GM21576 (cell line): Measurements from ENCODE around the gene ENKUR.
"Not testable (repeated sequence)": the region's sequence is repeated elsewhere in the genome, so short reads cannot be mapped to it uniquely, and the experiment has no call there.

Source experiments
- ATAC-seq: cut with Tn5 transposase; IDR thresholded peaks from one replicate; pipeline ENCODE4 v1.9.1; 2021; ENCODE audit warnings: mild to moderate bottlenecking, moderate library complexity; ENCODE audit not compliant: unreplicated experiment

Gene ENKUR

DNA sequence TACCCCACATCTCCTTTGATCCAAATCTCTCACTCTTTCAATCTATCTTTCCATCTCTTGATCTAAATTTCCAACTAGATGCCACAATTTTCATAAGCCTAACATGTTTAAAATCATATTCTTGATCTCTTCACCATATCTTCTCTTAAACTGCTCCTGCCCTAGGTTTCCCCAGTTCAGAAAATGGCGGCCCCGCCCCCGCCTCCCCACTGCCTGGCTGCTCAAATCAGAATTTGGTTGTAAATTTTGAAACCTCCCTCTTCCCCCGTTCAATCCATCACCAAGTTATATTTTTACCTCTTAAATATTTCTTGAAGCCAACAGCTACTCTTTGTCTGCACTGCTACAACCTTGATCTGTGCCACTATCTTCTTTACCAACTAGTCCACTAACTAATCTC lies 36.3 kb downstream of the ENKUR start:
- ATAC-seq, result no peak

DNA sequence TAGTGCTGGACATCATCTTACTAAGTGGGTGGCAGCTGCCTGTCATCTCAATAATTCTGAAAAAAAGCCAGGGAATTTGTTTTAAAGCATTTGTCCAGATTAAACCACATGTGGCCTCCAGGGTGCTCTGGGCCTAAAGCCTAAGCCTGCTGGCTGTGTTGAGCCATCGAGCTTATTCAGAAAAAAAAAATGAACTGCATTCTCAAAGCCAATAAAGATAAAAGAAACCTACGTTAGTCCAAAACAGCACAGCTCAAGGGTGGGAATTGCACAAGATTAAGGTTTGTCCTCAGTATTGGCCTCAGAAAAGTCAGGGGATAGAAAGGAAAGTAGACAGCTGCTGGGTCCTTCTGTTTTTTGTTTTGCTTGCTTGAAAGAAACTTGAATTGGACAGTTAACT lies 41.0 kb downstream of the ENKUR start:
- no peak for ATAC-seq

DNA sequence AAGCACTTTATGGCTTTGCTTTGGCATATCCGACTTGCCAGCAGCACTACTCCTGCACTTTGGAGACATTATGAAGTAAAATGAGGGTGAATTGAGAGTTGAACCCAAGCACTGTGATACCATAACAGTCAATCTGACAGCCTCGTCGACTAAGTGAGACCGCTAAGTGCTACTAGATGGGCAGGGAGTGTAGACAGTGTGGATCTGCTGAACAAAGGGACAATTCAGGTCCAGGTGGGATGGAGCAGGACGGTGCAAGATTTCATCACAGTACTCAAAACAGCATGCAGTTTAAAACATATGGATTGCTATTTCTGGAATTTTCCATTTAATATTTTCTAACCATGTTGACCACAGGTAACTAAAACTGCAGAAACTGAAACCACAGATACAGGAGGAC lies 42.8 kb downstream of the ENKUR start:
- no peak for ATAC-seq

DNA sequence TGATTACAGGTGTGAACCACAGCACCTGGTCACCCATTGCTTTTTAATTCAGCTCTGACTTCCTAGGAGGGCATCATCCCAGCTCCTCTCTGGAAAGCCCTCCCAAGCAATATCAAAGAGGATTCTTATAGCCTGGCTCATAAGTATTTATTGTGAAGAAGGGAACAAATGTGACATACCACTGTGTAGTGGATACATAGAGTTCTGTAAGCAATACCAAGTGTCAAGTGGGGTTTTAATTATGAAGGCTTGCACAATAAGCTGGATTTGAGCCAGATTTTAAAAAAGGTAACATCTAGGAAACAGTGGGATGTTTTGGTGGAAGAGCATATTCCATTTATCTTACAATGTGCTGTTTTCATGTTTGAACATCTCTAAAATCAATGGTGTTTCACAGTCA lies 44.6 kb downstream of the ENKUR start:
- ATAC-seq, result no peak

DNA sequence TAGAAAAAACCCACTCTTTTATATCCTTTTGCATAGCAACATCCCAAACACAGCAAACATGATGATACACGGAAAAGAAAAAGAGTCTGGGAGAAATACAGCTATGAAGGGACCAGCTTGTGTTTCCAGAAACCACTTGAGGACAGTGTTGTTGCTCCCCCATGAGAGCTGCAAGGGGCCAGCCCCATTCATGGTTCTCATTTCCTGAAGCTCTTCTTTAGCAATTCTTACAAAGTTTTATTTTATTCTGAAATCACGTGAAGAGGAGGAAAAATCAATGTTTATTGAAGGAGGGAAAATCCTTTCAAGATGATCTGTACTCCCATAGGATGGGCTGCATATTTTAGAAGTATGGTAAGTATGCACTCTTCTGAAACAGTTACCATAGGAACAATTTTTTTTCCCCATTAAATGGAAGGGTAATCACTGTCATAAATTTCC lies 46.1 kb downstream of the ENKUR start:
- ATAC-seq, result no peak

DNA sequence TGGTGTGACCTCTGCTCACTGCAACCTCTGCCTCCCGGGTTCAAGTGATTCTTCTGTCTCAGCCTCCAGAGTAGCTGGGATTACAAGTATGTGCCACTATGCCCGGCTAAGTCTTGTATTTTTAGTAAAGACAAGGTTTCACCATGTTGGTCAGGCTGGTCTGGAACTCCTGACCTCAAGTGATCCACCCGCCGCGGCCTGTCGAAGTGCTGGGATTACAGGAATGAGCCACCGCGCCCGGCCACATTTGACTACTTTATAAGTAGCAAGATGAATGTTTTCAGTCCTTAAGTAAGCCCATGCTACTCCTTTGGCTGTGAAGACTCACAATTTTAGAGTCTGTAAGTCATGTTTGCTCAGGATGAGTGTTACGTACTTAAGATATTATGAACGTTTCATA lies 47.0 kb downstream of the ENKUR start:
- ATAC-seq, result not testable (repeated sequence)

DNA sequence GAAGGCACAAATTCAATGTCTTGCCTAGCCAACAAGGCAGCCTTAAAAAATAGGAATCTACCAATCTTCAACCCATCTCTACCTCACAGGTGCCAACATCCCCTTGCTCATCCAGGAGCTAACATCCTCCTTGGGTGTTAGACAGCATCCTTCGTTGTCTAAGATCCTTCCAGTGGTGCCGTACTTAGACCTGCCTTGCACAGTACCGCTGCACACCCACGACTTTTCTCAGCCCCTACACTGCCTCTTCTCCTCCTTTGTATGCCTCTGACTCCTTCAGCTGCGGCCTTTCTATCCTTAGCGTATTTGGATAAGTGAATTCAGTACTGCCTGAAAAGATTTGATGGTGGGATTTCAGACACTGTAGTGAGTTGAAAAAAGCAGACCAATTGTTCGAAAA lies 47.6 kb downstream of the ENKUR start:
- no peak for ATAC-seq

DNA sequence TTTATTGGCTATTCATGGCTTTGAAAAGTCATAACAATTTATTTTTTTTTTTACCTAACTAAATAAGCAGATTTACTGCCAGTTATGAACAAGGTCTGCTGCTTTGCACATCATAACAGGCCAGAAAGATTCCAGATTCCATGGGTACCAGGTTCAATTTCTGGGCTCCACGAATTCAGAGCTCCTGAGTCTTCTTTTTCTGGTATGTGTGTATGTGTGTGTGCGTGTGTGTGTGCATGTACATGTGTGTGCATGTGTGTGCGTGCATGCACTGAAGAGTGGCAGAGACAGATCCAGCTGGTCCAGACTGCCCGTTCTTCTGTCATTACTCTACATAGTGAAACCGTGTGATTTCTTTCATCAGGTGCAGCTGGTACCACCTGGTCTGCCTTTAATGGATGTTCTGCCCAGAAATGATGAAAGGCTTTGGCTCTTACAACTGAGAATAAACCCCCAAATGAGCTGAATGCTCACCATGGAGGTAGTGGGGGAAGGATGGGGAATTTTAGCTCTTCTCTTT lies 48.9 kb downstream of the ENKUR start:
- ATAC-seq, result no peak

DNA sequence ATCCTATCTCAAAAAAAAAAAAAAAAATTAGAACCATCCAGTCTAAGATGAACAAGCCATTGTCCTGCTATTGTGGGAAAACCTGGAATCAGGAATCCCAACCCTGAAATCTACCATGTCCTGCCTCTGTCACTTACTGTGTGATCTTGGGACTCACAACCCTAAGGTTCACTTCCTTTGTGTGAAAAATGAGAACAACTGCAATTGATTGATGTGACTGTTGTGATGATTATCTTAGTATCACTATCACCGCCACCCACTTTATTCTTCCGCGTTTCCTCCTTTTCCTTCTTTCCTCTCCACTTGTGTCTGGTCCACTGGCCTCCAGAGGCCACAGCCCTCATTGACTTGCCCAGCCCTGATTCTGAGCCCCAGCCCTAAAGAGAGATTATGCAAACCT lies 50.9 kb downstream of the ENKUR start:
- no peak for ATAC-seq

DNA sequence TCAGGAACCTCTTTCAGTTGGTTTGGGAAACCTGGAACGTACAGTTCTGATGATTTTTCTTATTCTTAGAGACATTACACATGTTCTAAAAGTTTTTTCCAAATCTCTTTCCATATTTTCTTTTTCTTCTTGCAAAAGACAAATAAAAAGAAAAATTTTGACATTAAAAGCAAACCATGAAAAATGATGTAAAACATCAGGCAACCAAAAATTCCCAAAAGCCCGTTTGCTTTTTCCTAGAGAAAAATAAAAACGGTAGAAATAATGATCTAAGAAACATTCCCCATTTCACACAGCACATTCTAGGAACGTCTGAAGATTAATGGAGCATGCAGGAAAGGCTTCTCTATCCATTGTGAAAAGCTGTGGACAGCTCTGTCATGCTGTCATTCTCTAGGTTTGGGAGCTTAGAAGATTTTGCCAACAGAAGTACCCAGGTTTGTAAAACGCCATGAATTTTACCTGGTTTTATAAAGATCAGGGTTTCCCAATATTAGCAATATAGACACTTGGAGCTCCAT lies 52.4 kb downstream of the ENKUR start:
- no peak for ATAC-seq

DNA sequence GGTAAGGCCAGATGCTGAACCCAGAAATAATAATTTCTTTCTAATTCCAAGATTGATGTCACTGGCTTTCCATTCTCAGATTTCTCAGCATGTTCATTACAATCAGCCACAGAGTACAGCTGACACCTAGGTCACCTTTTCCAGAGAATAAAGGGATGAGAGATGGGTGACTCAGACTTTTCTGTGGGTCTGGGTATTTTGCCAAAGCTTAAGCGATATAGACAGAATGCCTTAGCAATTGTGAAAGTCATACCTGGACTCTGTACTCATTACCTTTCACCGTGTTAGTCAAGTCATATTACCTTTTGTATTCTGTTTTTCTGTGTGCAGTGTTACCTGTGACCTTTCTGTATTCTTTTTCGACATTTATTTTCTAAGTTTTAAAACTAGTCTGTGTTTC lies 53.0 kb downstream of the ENKUR start:
- ATAC-seq, result no peak

DNA sequence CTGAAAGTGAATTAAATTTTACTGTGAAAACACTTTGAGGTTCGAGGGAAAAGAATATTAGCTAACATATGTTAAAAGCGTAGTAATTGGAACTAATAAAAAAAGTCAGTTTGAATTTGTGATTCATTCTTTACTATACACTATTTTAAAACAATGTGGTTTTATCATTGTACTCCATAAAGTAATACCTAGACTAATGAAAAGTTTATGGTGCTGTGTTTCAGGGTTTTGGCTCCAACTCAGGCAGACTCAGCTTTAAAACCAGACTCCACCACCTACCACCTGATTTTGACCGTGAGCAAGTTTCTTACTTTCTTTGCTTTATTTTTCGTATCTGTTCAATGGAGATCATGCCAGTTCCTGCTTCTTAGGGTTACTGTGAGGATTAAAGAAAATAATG lies 54.4 kb downstream of the ENKUR start:
- no peak for ATAC-seq

DNA sequence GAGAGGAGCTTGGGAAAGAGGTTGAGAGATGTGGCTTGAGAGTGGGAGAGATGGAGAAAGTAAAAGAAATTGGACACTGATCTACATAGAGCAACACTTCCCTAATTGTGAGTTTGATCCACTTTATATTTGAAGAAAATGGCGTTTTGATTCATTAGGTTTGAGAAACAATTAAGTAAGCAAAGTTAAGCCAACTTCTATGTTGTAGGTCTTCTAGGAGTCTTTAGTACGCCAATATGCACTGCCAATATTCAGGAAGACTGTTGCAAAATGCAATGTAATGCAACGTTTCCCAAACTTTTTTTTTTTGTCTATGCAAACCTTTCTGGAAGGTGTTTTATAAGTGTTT lies 56.6 kb downstream of the ENKUR start:
- ATAC-seq, result no peak

DNA sequence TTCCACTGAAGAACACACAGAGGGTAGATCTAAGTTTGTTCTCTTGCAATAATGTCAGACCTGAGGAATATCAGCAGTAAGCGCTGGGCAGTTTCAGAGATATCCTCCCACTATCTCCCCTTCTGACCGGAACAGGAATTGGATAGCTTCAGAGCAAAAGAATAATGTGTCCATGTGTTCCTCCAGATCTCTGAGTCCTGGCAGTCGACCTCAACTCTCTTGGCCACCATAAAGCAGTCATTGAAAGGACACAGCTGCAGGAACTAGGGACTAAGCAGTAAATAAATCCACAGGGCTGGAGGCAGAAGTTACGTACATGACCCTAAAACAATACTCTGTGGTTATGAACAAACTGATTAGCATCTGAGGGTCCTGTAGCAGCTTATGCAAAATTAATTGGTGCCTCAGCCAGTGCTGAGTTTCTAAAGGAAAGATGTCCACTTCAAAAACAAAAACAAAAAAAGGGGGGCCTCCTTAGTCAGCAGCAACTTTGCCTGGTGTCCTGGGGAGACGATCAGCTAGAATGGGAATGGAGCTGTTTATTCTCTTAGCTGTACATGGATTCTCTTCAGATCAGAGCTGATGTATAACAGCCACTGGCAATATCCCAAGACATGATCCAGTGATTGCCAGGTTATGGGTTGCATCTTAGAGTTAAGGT lies 57.1 kb downstream of the ENKUR start:
- no peak for ATAC-seq

DNA sequence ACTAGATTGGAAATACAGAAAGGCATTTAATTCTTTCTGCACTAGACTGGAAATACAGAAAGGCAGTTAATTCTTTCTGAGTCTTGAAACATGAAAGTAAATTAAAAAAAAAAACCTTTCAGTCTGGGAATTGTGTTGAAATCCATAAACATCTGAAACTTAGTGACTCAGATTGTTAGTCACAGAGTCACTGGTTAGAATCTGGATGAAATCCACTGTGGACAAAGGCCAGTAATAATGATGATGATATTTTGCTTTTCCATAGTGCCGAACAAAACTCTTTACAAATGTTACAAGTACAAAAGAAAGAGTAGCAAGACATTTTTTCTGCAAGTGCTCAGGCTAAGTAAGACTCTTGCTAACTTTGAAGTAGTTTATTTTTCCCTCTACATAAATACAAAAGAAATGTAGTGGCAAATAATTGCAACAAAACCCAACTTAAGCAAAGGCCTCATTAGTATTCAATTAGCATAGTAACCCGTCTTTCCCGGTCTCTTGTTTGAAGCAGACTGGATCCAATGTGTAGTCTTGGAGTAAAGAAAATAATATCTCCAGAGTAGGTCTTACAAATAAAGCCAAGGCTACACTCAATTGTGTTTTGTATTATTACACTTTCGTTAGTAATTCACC lies 57.8 kb downstream of the ENKUR start:
- no peak for ATAC-seq

DNA sequence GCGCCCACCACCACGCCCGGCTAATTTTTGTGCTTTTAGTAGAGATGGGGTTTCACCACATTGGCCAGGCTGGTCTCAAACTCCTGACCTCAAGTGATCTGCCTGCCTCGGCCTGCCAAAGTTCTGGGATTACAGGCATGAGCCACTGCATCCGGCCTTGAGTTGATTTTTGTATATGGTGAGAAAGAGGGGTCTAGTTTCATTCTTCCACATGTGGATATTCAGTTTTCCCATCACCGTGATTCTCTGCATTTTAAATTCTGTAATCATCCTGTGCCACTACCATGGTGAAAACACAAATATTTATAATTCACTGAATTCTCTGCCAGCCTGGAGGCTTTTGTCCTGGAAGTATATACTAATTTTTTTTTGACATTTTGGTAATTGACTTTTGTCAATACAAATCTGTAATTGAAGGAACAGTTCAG lies 58.3 kb downstream of the ENKUR start:
- ATAC-seq, result not testable (repeated sequence)

DNA sequence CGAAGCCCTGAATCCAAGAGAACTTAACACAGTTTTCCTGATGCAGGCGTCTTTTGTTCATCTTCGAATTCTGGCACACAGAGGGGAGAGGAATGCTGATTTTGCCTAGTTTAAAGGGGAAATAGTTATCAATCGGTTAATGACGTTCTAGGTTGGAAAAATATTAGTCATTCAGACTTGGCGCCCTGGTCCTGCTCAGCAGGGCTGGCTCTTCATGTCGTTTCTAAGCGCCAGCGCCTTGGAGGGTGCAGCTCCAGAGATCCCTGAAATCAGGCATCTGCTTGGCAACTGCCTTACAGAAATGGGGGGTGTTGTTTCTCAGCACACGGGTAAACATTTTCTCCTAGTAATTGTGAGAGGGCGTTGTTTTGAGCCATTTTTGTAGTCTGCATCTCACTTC lies 62.3 kb downstream of the ENKUR start:
- ATAC-seq, result no peak

DNA sequence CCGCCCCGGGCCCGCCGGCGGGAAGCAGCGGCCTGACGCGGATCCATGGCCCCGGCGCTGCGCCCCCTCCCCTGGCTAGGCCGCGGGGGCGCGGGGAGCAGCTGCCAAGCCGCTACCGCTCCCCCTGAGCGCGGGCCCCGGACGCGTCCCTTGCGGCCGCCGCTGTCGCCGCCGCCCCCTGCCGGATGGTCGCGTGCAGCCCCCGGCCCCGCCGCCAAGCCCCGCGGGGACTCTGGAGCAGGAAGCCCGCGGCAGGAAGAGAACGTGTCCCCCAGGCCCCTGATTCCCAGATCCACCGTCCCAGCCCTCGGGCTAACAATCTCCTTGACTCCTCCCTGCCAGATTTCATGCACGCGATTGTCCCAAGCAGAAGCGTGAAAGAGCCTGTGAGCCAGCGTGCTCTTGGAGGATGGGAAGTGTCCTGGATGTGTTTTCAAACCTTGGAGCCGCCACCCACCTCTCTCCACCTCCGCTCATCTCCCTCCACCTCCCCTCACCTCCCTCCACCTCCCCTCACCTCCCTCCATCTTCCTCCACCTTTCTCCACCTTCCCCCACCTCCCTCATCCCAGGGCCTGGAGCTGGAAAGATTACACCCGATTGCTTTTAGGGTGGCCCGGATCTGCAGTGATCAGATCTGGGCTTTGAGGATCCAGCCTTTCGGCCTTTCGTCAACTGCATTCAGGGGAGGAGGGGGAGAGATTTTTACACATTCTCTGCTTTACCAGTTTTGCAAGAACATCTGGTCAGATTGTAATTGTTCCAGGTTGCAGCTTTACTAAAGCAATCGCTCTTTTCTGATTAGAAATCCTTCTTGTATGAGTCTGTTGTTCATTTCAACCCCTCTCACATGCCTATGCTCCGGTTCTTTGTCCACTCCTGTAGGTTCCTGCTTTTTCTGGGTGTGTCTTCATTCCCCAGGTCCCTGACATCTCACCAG lies 63.0 kb downstream of the ENKUR start:
- peak; percentile 62 for ATAC-seq

DNA sequence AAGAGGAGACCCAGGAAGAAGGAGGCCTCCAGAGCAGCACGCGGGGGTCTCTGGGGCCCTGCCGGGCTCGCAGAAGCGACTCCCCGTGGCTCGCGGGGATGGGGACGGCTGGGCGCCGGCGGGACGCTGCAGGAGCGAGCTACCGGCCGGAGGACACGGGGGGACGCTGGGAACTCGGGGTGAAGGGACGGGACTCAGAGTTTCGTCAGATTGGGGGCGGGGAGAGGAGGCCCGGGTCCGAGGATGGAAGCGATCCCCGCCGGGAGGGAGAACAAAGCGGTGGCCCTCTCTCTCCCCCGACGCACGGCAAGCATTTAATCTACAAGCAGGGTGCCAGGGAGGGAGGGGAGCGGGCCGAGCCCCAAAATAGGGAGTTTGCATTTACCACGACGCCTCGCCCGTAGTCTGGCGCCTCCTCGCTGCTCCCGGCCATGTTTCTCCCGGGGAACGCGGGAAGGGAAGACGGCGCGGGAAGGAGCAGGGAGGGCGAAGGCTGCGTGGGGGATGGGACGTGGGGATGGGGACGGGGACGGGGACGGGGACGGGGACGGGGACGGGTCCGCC lies 63.7 kb downstream of the ENKUR start, which contains the start of gene PRTFDC1:
PRTFDC1 (minus strand) TSS at position 464 of the 564 bp plus-strand sequence; CDS start at position 433, 31 bp downstream.
- ATAC-seq, result peak; percentile 30

DNA sequence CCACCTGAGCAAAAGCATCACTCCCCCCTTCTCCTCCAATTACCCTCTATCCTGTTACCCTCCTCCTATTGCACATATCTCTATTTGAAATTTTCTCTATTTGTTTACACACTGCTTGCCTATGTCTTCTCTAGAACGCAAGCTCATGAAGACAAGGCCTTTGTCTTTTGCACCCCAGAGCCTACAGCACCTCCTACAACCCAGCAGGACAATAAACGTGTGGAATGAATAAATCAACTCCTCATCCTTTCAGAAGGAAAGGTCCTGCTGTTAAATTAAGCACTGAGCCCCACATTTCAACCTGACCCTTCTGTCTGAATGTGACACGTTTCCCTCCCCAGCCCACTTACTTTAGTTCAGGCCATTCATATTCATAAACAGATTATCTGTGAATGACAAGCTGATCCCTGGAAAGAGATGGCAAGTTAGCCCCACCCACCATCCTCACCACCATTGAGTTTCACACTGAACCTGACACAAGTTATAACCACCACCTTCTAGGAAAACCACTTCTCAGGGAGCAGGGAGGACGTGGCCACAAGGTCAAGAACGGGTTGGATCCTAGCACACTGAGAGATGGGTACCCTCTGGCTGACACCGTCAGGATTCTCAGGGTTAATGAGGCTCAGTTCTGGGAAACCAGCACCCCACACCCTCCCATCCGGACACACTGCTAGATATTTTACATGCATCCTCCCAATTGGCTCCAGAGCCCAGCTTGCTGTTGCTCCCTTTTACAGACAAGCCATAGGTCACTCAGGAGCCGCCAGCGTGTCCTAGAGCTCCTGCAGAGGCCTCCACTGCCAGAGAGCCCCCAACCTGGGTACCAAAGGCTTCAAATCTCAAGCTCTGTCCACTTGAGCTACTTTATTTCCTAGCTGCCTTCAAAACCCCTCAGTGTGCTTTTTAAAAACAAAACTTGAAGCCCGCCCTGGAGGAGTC lies 64.5 kb downstream of the ENKUR start:
- no peak for ATAC-seq
